HG03025 (cell line): Measurements from ENCODE around the gene RAB8A.
"Not testable (repeated sequence)": the region's sequence is repeated elsewhere in the genome, so short reads cannot be mapped to it uniquely, and the experiment has no call there.

Experiments used
- ATAC-seq: cut with Tn5 transposase; IDR thresholded peaks from one replicate; pipeline ENCODE4 v1.9.1; 2021; ENCODE audit warnings: mild to moderate bottlenecking, moderate library complexity; ENCODE audit not compliant: unreplicated experiment, low FRiP score

RAB8A gene

GRCh38 chr19:16167055-16167454 lies 55.4 kb downstream of the RAB8A start:
- ATAC-seq = no peak

- no peak for ATAC-seq
These were observed 56.9 kb downstream of the RAB8A start for GRCh38 chr19:16168465-16169081.

GRCh38 chr19:16170134-16170533 lies 58.4 kb downstream of the RAB8A start:
- ATAC-seq = no peak

- no peak for ATAC-seq
These were observed 64.3 kb downstream of the RAB8A start for GRCh38 chr19:16175954-16176353.

GRCh38 chr19:16178866-16179265 lies 67.2 kb downstream of the RAB8A start:
- not testable (repeated sequence) for ATAC-seq

- no peak for ATAC-seq
These were observed 68.9 kb downstream of the RAB8A start for GRCh38 chr19:16180611-16181010.
